ENCODE results near the gene DENND4B.

DNA sequence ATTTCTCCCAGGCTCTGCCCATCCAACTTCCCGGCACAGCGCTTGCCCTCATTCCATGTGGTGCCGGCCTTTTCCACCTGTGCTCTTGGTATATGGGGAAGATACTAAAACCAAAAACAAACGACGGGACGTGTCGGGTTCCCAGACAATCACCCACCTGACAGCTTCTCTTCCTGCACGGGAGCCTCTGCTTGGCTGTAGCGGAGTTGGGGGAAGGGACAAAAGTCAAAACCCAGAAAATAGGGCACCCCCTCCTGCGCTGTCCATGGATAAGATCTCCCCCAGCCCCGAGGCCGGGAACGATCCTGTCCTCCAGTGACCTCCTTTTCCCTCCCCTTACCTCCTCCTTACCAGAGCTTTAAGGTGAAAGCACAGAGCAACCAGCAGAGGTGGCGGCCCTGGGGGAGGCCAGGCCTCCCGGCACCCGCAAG is 30.3 kb upstream of the DENND4B start:
- no peak for TF ChIP-seq FOXM1 (IDR thresholded peaks at IDR 0.05; ENCODE audit: borderline replicate concordance)
- TF ChIP-seq FOXK2 (IDR thresholded peaks at IDR 0.05) = no peak
- no peak for TF ChIP-seq TARDBP (IDR thresholded peaks at IDR 0.05)
- no peak for TF ChIP-seq BHLHE40 (IDR thresholded peaks at IDR 0.05; ENCODE audit: borderline replicate concordance)
- TF ChIP-seq SP1 (IDR thresholded peaks at IDR 0.05) = no peak
- no peak for TF ChIP-seq FOXA1 (IDR thresholded peaks at IDR 0.05)
- TF ChIP-seq, protein P1, sequence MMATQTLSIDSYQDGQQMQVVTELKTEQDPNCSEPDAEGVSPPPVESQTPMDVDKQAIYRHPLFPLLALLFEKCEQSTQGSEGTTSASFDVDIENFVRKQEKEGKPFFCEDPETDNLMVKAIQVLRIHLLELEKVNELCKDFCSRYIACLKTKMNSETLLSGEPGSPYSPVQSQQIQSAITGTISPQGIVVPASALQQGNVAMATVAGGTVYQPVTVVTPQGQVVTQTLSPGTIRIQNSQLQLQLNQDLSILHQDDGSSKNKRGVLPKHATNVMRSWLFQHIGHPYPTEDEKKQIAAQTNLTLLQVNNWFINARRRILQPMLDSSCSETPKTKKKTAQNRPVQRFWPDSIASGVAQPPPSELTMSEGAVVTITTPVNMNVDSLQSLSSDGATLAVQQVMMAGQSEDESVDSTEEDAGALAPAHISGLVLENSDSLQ (IDR thresholded peaks at IDR 0.05) = no peak
- TF ChIP-seq SUZ12 (IDR thresholded peaks at IDR 0.05) = no peak
- TF ChIP-seq CTBP1 (IDR thresholded peaks at IDR 0.05; ENCODE audit: borderline replicate concordance) = no peak
- TF ChIP-seq HDGF (IDR thresholded peaks at IDR 0.05; ENCODE audit: borderline replicate concordance) = no peak
